ENCODE data around the gene NAGK. TPM values are rescaled to one million over a fixed set of nuclear protein-coding genes. Genes with fewer than 3 reads are reported as not detected.

The NAGK gene
- total RNA-seq, 1 donor from 2014 or later = 166 TPM

- no peak for DNase-seq (ENCODE audit: low spot score)
- no peak overlapping the region for H3K27ac Mint-ChIP-seq (ENCODE audit: unreplicated experiment)
- no peaks in the 10 kb centered on the region for H3K4me1 Mint-ChIP-seq (ENCODE audit: low read depth)
- TF ChIP-seq CTCF (IDR thresholded peaks at IDR 0.05) = no peak
- H3K36me3 Mint-ChIP-seq (ENCODE audit: low read depth) = no peaks in the 10 kb centered on the region
- no peak overlapping the region for H3K4me3 Mint-ChIP-seq (ENCODE audit: unreplicated experiment)
- no peaks in the 10 kb centered on the region for H3K9me3 Mint-ChIP-seq (ENCODE audit: low read depth)
- H3K27me3 Mint-ChIP-seq (ENCODE audit: low read depth) = peaks cover 9% of the 10 kb centered on the region
Observed at GRCh38 chr2:71060211-71060610, 8.2 kb upstream of the NAGK start.

GRCh38 chr2:71060871-71061270 lies 7.6 kb upstream of the NAGK start:
- no peaks in the 10 kb centered on the region for H3K36me3 Mint-ChIP-seq (ENCODE audit: low read depth)
- no peaks in the 10 kb centered on the region for H3K4me1 Mint-ChIP-seq (ENCODE audit: low read depth)
- no peaks in the 10 kb centered on the region for H3K9me3 Mint-ChIP-seq (ENCODE audit: low read depth)
- no peak for DNase-seq (ENCODE audit: low spot score)
- no peak for TF ChIP-seq CTCF (IDR thresholded peaks at IDR 0.05)
- no peak overlapping the region for H3K27ac Mint-ChIP-seq (ENCODE audit: unreplicated experiment)
- H3K4me3 Mint-ChIP-seq (ENCODE audit: unreplicated experiment) = no peak overlapping the region
- peaks cover 9% of the 10 kb centered on the region for H3K27me3 Mint-ChIP-seq (ENCODE audit: low read depth)

GRCh38 chr2:71063216-71063615 lies 5.2 kb upstream of the NAGK start:
- TF ChIP-seq CTCF (IDR thresholded peaks at IDR 0.05) = no peak
- Mint-ChIP-seq H3K4me1 (ENCODE audit: low read depth) (peaks cover 6% of the 10 kb centered on the region), H3K27ac (ENCODE audit: unreplicated experiment) (no peak overlapping the region), H3K4me3 (ENCODE audit: unreplicated experiment) (no peak overlapping the region), H3K36me3 (ENCODE audit: low read depth) (no peaks in the 10 kb centered on the region), H3K9me3 (ENCODE audit: low read depth) (no peaks in the 10 kb centered on the region), H3K27me3 (ENCODE audit: low read depth) (peaks cover 9% of the 10 kb centered on the region)
- no peak for DNase-seq (ENCODE audit: low spot score)

GRCh38 chr2:71064110-71064611 lies 4.3 kb upstream of the NAGK start:
- no peaks in the 10 kb centered on the region for H3K36me3 Mint-ChIP-seq (ENCODE audit: low read depth)
- H3K4me1 Mint-ChIP-seq (ENCODE audit: low read depth) = peaks cover 8% of the 10 kb centered on the region
- H3K9me3 Mint-ChIP-seq (ENCODE audit: low read depth) = no peaks in the 10 kb centered on the region
- no peak for DNase-seq (ENCODE audit: low spot score)
- no peak overlapping the region for H3K4me3 Mint-ChIP-seq (ENCODE audit: unreplicated experiment)
- peaks cover 9% of the 10 kb centered on the region for H3K27me3 Mint-ChIP-seq (ENCODE audit: low read depth)
- no peak for TF ChIP-seq CTCF (IDR thresholded peaks at IDR 0.05)
- no peak overlapping the region for H3K27ac Mint-ChIP-seq (ENCODE audit: unreplicated experiment)

- DNase-seq (ENCODE audit: low spot score) = no peak
- peaks cover 3% of the 10 kb centered on the region for H3K36me3 Mint-ChIP-seq (ENCODE audit: low read depth)
- no peak overlapping the region for H3K27ac Mint-ChIP-seq (ENCODE audit: unreplicated experiment)
- H3K4me1 Mint-ChIP-seq (ENCODE audit: low read depth) = peaks cover 16% of the 10 kb centered on the region
- TF ChIP-seq CTCF (IDR thresholded peaks at IDR 0.05) = no peak
- H3K9me3 Mint-ChIP-seq (ENCODE audit: low read depth) = no peaks in the 10 kb centered on the region
- H3K4me3 Mint-ChIP-seq (ENCODE audit: unreplicated experiment) = no peak overlapping the region
- H3K27me3 Mint-ChIP-seq (ENCODE audit: low read depth) = peaks cover 9% of the 10 kb centered on the region
Observed at GRCh38 chr2:71064754-71065621, 3.5 kb upstream of the NAGK start.

Measured in chondrocyte (in vitro differentiated cells).